Psoas muscle (tissue), 8 donors: ENCODE measurements around the gene RAB4B. TPM values are rescaled to one million over a fixed set of nuclear protein-coding genes. Genes with fewer than 3 reads are reported as not detected.

Experiments
- ATAC-seq, 4 donors: fragments of 200-7000 bp; cut with Tn5 transposase; one replicate each; pipeline ENCODE4 v1.9.1; 2020; ENCODE audit warnings: moderate library complexity in 3 of 4, mild to moderate bottlenecking in 2 of 4
- DNase-seq, 2 donors: peaks; one replicate each; pipeline ENCODE4 v3.0.0-alpha.2; 2020
- H3K27ac ChIP-seq: fragments of 200-600 bp; one replicate; pipeline ENCODE4 v1.8.0; 2022
- H3K27me3 ChIP-seq, 3 donors: fragments of 200-600 bp in 1 of 3; one replicate each; pipeline versions ENCODE4 v1.6.1 to v1.8.0; 2013 to 2022; ENCODE audit warnings: low read length in 2 of 3, mild to moderate bottlenecking in 2 of 3, moderate library complexity in 1 of 3; ENCODE audit not compliant: insufficient read depth in 3 of 3
- H3K36me3 ChIP-seq, 2 donors: fragments of 200-600 bp in 1 of 2; one replicate each; pipeline versions ENCODE4 v1.6.1 to v1.8.0; 2013 to 2022; ENCODE audit warnings: low read depth in 1 of 2, mild to moderate bottlenecking in 1 of 2, moderate library complexity in 1 of 2; ENCODE audit not compliant: insufficient read depth in 1 of 2
- H3K4me1 ChIP-seq: fragments of 200-600 bp; one replicate; pipeline ENCODE4 v1.8.0; 2022
- H3K4me3 ChIP-seq: fragments of 200-600 bp; one replicate; pipeline ENCODE4 v1.8.0; 2022; ENCODE audit warnings: mild to moderate bottlenecking
- H3K9me3 ChIP-seq: fragments of 200-600 bp; one replicate; pipeline ENCODE4 v1.8.0; 2022
- CTCF ChIP-seq: fragments of 200-600 bp; IDR thresholded peaks from one replicate; pipeline ENCODE4 v1.8.0; 2022; ENCODE audit warnings: antibody characterized with exemption
- WGBS, 3 donors: extraction: QIAGEN DNeasy Blood & Tissue Kit; methylation state at CpG; one replicate each; pipeline versions ENCODE4 v1.1.6 to v1.1.7; 2013; 5-methylcytosine and 5-hydroxymethylcytosine counted together
- intact Hi-C, 2 donors: fragments of 100-400 bp; cut with DNase I; formaldehyde crosslinking; loops; one replicate each; pipeline versions ENCODE4 v1.11.0 to v1.14.2; 2022
- polyA plus RNA-seq, 3 donors: library from polyadenylated mRNA; stranded (reverse); fragments of 200-250 nt; gene quantifications; one replicate each; pipeline ENCODE4 v1.2.3, GENCODE V29; 2013
- total RNA-seq, 4 donors: library from RNA; stranded (reverse); fragmentation: NEBNext Ultra II Directional in 2 of 4; extraction: Animal tissue kit (Norgen Biotek cat#: 25700) in 2 of 4; gene quantifications; one replicate each; pipeline versions ENCODE4 v1.2.1 to v1.2.4, GENCODE V29; 2021 to 2023
- donor health status: healthy with polysubstance abuse.
- donor health status: DM: no; HTN: no; CAD: no; lungs with moderate emphysema.
- donor health status: Bipolar disorder and iron deficiency.
- donor health status: healthy.
- donor health status: DM: yes; HTN: yes; CAD: no.
- donor health status: DM: no; HTN: no; CAD: no.
- donor health status: DM: no; HTN: no; CAD: no.
- donor health status: DM: yes; HTN: yes; CAD: no.

The RAB4B gene
- total and polyA plus RNA-seq, 7 donors = 8.2 to 28.7 (median 14.5) TPM

GRCh38 chr19:40736661-40737060 lies 41.4 kb upstream of the RAB4B start:
- DNase-seq (no peak), ATAC-seq (no peak)
- H3K9me3 ChIP-seq = no peaks in the 10 kb centered on the region
- H3K27ac ChIP-seq = no peak overlapping the region
- H3K4me3 ChIP-seq = no peak overlapping the region
- peaks cover 5 to 93% of the 10 kb centered on the region in 2 donors for H3K36me3 ChIP-seq
- H3K27me3 ChIP-seq = no peaks in the 10 kb centered on the region
- TF ChIP-seq CTCF = no peak
- intact Hi-C loops = no loop called here
- WGBS, 3 donors = 88 to 91% (median 88%) methylated on average over 9 of the region's 9 CpGs
- no peaks in the 10 kb centered on the region for H3K4me1 ChIP-seq

GRCh38 chr19:40737102-40737644 lies 40.9 kb upstream of the RAB4B start:
- Histone ChIP-seq H3K4me3 (no peak overlapping the region), H3K27me3 (no peaks in the 10 kb centered on the region), H3K27ac (no peak overlapping the region), H3K9me3 (no peaks in the 10 kb centered on the region), H3K36me3 (peaks cover 5 to 93% of the 10 kb centered on the region in 2 donors), H3K4me1 (no peaks in the 10 kb centered on the region)
- DNase-seq (no peak), ATAC-seq (no peak)
- WGBS, 3 donors = 69 to 74% (median 69%) methylated on average over 9 of the region's 9 CpGs
- no peak for TF ChIP-seq CTCF
- intact Hi-C loops = no loop called here

GRCh38 chr19:40739030-40739839 lies 38.8 kb upstream of the RAB4B start:
- 72 to 81% (median 75%) methylated on average over 22 of the region's 22 CpGs for WGBS, 3 donors
- intact Hi-C loops = no loop called here
- H3K4me1 ChIP-seq = no peaks in the 10 kb centered on the region
- no peaks in the 10 kb centered on the region for H3K9me3 ChIP-seq
- H3K36me3 ChIP-seq = peaks cover 5 to 89% of the 10 kb centered on the region in 2 donors
- ATAC-seq (no peak), DNase-seq (no peak)
- H3K27ac ChIP-seq = no peak overlapping the region
- no peaks in the 10 kb centered on the region for H3K27me3 ChIP-seq
- H3K4me3 ChIP-seq = no peak overlapping the region
- no peak for TF ChIP-seq CTCF

- TF ChIP-seq CTCF = no peak
- Histone ChIP-seq H3K4me3 (no peak overlapping the region), H3K27me3 (no peaks in the 10 kb centered on the region), H3K4me1 (no peaks in the 10 kb centered on the region), H3K9me3 (no peaks in the 10 kb centered on the region), H3K27ac (peak overlapping the region; percentile 30), H3K36me3 (peaks cover 5 to 81% of the 10 kb centered on the region in 2 donors)
- intact Hi-C loops = no loop called here
- ATAC-seq (peak; percentile 10 to 40 (median 12)), DNase-seq (no peak)
- WGBS, 3 donors = 75 to 87% (median 81%) methylated on average over 15 to 16 of the region's 16 CpGs
Measured at GRCh38 chr19:40739871-40740703, 38.0 kb upstream of the RAB4B start.
